Anterior cingulate cortex (tissue), 58 donors: Measurements from ENCODE around the gene SOHLH2.

Source experiments
- DNase-seq, 58 donors: peaks; one replicate each; lab custom pipeline; 2025; lab: John Stamatoyannopoulos, UW

Gene SOHLH2

DNA sequence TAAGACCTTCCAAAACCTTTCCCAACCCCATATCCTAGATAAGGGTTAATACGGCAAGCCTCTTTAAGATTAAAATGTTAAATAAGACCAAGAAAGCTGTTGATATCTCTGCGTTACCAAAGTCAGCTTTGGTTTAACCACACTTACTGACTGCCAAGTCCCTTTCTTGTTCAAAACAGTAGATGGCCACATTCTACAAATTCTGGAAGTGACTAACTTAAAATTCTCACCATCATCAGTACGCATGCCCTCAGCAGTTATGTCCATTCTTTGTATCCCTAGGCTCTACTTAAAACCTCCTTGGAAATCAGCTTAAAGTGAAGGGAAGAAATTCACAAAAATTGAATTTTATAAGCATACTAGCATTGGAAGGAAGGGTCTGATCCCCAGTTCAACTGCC, 23.6 kb downstream of the SOHLH2 start:
- DNase-seq = no peak

DNA sequence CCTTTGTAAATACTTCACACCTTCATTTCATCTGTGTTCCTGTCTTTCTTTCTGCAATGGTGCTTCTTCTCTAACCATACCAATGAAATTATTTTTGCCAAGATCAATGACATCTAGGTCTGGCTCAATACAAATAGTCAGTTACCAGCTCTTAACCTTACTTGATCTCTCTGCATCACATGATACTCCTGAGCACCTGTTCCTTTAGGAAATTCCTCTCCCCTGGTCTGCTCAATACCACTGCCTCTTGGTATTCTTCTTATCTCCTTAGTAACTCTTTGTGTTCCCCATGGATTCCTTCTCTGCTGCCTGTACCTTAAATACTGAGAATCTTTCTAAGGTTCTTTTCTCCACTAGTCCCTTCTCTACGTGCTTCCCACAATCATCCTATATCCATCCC, 25.9 kb downstream of the SOHLH2 start:
- DNase-seq = no peak

DNA sequence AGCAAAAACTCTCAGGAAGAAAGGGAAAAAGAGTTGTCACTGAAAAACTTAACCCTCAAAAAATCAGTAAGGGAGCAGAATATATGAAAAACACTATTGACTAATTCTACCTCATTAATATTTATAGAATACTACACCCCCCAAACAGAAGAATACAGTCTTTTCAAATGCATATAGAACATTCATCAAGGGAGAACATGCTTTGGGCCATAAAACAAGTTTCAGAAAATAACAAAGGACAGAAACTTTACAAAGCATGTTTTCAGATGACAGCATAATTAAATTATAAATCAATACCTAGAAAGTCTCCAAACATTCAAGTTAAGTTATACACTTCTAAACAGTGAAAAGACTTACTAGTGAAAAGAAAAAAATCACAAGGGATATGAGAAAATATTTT, 30.5 kb downstream of the SOHLH2 start:
- no peak for DNase-seq

DNA sequence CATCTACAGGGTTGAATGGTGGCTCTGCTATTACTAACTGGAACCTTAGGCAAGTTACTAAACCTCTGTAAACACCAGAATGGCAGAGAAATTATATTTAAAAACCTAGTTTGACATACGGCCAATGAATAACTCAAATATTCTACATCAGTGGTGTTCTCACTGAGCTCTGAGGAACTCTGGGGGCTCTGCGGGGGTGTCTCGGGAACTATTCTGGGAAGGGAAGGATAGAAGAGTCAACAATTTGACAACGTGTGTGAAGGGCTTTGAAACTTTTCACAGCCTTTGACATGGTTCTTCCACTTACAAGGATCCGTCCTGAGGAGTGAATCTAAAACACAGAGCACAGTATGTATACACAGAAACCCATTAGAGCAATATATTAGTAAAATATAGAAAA, 38.7 kb downstream of the SOHLH2 start:
- no peak for DNase-seq

DNA sequence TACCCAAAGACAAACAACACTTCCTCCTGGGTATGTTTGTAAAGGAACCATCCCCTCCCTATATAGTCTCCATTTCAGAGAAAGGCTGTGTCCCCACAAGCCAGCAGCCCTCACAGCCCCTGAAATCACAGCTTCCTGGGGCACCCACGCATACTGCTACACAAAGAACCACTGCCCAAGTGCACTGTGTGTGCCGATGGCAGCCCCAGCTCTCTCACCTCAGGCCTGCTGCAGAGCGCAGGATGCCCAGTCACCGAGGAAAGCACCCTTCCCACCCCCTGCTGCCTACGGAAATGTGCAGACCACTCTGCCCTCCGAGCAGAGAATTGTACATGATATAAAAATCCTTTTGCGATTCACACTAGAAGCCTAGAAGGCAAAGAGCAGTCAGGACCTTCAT, 39.4 kb downstream of the SOHLH2 start:
- DNase-seq = no peak

DNA sequence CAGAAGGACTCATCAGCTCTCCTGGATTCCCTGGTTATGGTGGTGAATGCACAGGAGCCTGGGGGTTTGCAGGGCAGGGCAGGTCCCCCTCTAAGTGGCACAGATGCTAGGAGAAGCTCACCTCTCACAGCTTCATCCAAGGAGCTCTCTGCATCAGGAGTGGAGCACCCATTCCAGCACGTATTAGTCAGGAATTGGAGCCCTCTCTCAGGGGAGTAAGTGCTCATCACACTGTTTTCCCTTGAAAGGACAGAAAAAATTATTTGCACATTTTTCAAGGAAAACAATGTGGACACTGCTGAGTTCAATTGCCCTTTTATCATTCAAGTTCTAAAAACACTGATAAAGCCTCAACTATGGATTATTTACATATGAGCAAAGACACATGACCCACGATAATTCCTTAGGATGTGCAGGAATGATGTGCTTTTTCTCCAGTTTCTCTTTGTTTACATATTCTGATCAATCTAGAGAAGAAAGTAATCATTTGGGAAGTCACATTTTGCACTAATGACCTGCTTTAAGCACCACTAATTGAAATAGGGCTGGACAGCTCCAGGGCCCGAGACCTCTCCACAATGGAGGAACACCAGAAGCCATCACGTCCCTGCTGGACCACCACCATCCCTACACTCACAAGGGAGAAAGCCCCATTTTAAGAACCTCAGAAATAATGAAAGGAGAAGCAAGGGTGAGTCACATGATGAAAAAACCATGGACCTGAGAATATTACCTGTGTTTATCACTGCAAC, 40.6 kb downstream of the SOHLH2 start:
- DNase-seq = no peak

DNA sequence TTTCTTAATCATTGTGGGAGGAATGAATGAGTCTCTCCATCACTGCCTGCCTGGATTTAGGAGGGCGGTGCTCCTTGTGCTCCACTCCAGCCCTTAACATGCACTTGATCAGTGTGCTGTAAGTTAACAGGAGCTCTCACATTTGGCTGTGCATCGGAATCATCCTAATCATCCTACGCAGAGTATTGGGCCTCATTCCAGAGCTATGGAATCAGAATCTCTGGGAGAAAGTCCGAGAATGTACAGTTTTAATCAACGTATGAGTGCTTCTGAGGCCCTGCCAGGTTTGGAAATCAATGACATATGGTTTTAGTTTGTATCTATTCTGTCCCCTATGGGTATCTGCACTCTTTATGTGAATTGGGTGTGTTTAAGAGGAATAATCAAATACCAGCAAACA, 48.3 kb downstream of the SOHLH2 start:
- DNase-seq = no peak

DNA sequence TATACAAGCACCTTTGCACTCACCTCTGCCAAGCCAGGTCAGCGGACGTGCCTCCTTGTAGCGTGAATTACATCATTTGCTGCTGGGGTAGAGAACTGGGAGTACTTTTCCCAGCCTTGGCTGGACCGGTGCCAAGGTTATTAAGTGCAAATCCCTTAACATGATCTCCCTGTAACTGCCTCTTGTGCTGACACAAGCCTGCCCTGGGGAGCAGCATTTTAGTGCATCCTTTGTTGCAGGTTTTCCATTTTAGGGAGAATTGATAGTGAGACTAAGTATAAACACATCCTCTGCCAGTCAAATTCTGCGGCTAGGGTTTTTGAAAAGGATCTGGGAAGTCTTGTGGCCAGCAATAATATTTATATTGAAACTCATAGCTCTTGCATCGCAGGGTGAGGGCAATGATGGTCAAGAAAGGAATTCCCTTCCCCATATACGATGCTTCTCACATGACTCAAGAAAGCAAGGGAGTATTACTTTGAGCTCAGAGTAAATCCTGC, 50.5 kb downstream of the SOHLH2 start:
- DNase-seq = peak in 2 of 58 donors; percentile 13 to 19

DNA sequence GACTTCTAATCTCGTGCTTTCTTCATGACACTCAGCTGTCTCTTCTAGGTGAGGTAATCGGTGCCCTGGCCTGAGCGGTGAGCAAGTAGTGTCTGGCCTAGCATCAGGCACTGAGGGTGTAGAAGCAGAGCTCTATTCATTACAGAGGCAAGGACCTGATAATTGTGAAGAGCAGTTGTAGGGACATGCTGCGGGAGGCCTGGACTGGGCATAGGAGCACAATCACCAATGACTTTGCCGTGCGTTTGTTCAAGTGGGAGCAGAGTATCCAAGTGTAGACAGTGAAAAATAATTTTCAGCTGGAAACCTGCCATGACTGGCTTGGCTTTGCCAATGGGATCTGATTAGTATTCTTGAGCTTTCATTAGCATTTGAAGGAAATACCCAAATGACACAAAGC, 51.1 kb downstream of the SOHLH2 start:
- DNase-seq = peak in 2 of 58 donors; percentile 5 to 13

DNA sequence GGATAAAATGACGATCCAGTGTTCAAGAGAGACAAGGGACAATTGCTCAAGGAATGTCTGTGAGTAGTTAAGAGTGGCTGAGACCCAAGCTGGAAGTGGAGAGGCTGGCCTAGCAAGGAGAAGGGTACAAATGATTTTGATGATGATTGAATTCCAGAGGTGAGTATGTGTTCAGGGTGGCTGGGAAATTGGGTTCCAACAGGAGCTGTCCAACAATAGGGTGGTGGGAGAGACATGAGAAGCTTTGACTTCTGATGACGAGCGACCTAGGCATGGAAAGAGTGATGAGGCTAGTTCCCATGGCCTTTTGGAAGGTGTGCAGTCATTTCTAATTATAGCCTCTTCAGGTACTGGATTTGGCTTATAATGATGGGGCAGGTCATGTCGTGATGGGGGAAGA, 54.1 kb downstream of the SOHLH2 start:
- no peak for DNase-seq

DNA sequence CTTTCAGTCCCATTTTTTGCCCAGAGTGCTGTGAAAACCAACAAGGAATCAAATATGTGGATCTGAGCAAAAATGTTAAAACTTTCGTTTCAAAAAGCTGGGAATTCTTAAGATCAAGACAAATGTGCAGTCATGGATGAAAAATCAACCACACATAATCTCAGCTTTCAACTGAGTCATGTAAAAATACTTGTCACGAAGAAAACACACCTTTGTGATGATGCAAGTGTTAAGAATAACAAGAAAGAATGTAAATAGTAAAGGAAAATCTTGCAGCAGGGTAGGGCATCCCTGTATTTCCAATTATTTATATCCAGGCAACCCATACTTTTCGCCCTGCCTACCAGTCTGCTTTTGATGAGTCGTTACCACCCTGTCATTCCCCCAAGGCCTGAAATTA, 55.7 kb downstream of the SOHLH2 start:
- no peak for DNase-seq

DNA sequence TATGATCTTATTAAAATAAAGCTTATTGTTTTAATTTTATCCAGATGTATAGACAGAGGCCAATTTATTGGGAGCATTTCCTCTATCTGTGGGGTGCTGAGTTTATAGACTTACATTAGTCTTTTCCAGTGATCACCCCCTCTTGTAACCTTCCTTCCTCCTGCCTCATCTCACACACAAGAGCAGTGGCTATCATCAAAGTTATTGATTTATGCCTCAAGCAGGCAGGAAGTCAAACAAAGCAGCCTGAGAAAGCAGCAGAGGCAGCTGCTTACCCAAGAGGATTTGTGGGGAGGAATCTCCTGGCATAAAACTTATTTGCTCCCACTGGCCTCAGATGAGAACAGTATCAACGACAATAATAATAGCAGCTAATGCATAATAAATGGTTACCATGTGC, 56.9 kb downstream of the SOHLH2 start:
- no peak for DNase-seq

DNA sequence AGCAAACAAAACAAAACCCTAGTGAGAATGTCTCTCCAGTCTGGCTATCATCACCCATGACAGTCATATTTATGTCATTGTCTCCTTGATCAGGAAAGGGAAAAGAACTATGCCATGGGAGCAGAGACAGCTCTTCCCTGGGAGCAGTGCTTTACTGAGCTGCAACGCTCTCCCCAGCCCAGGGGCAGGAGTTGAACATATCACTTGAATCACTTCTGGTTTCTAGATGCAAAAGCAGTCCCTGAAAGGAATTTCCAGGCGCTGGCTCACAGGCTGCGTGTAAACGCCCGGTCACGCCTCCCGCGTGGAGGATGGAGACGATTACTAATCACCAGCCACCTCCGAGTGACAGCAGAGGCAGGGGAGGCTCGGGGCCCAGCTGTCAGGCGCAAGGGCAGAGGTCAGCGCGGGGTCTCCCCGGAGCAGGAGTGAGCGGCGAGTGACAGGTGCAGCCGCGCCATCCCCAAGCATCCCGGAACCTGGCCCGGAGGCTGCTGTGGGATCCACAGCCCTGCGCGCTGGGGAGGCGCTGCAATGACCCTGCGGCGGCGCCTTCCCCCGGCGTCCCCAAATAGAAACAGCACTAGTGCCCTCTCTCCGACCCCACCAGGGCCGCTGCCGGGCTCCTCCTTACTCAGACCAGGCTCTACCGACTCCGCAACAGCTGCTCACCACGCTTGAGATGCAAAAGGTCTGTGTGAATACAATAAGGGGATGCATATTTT, 59.6 kb downstream of the SOHLH2 start:
- peak in 19 of 58 donors; percentile 1 to 56 (median 22) for DNase-seq

DNA sequence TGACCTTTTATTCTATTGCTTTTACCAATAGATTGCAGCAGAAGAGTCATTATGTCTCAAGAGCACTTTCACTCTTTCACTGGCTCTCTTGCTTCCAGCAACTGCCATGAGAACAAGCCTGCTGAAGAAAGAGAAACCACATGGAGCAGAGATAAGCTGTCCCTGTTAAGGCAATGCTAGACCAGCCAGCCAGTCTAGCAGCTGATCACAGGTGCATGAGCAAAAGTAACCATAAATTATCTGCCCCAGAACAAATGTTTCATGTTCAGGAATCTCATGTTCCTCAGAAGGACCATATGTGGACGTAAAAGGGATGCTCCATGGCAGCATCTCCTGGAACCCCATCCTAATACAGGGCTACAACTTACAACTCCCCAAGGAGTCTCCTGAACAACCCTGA, 62.8 kb downstream of the SOHLH2 start:
- no peak for DNase-seq

DNA sequence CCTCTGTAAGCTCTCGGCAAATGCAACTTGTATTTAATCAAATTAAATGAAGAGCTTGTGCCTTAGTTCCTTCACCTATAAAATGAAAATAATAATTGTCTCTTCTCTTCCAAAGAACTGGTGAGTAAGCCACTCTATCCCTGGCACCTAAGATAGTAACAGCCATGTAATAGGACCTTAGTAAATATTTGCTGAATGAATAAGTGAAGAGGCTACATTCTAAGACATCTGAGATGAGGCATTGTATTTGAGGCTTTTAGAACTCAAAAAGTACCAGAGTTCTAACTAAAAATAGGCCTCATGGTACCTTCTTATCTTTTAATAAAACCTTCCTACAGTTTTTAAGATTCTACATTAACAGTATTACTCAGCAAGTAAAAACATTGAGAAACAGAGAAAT, 65.9 kb downstream of the SOHLH2 start:
- DNase-seq = no peak

DNA sequence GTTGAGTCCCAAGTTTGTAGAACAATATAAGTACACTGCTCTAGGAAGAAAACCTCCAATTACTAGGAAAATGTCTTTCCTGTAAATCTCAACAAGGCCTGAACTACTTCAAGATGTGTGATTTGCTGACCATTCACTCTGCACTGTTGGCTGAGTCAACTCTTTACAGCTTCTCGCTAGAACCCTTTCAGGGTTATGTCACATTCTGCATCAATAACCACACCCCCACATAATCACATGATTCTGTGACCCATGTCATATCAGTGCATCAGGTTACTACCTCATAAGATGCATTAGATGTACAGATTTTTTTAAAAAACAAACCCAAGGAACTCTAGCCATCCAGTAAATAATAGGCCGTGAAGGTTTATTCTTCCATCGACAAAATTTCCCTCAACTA, 67.0 kb downstream of the SOHLH2 start:
- DNase-seq = no peak

DNA sequence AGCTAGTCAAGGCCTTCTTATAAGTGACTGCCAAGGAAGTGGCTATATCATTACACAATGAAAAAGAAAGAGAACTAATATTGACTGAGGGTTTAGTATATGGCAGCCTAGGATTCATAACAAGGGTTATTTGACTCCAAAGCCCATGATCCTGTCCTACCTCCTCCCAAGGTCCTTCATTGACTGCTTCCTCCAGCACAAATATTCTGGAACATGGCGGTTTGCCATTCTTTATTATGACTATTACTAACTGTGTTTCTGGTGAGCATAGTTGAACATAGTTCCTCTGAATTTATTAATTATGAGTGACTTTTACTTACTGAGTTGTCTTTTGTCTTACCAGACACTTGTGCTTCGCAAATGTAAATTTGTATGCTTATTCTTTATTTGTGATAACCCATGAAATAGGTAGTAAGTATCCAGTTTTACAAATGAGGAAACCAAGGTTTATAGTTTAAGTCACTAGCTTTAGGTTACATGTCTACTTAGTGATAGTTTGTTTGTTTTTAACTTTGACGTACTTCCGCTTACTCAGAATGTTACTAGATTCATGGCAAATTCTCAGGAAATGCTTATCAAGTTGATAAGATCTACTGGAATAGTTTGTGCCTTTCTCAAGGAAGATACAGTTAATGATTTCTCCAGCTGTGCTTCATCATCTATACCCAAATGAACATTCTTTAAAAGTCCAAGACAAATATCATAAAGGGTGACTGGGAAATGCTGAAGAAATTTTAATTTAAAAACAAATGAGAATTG, 67.7 kb downstream of the SOHLH2 start:
- no peak for DNase-seq

DNA sequence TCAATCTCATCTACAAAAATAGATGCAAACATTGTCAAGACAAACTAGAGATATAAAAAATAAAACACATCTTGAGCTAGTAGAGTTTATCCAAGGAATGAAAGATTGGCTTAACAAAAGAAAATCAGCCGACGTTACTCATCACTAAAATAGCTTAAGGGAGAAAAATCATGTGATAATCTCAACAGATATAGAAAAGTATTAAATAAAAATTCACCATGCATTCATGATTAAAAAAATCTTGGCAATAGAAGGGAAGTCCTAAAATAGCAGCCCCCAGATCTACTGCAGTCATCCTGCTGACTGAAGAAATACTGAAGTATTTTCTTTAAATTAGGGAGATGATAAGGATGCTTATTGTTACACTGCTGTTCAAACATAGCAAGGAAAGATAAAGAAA, 70.6 kb downstream of the SOHLH2 start:
- DNase-seq = no peak

DNA sequence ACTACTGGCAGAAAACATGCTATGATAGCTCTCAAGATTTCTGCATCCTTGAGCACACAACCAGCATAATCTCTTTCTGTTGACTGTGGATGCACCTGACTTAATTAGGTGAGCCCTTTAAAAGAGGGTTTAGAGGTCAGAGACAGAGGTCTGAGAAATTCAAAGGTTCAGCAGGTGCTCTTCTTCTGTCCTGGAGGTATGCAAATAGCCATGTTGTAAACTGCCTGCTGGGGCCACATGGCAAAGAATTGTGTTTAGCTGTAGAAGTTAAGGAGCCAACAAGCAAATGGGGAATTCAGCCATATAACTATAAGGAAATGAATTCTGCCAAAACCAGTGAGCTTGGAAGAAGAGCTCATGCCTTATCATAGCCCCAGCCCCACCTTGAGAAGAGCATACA, 71.6 kb downstream of the SOHLH2 start:
- no peak for DNase-seq

DNA sequence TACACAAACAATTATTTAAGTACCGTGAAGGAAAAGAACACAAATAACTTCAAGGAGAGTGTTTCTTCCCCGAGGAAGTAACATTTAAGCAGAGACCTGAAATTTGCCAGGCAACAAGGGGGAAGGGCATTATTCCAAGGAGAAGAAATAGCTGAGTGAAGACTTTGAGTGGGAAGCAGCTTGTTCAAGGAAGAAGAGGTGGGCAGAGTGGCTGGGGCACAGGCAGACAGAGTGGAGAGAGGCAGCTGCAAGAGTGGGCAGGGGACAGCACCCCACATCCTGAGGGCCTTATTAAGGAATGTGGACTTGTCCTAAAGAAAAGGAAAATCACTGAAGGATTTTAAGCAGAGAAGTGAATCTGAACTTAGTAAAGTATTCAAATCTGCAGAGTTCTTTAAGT, 78.5 kb downstream of the SOHLH2 start:
- DNase-seq = no peak

DNA sequence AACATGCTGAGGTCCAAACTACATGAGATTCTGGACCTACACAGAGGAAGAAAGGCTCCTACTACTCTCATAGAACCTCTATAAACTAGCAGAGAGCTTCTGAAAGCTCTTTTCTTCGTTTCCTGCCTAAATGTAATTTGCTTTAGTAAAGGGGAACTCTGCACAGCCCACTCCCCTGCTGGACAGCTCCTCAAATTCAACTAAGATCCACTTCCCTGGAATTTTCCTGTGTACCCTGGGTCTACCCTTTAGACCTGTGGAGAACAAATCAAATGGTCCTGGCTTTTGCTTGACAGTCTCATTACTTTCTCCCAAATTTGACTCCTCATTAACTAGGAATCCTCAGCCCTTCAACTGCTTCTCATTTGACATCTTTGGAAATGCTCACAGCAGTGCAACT, 79.7 kb downstream of the SOHLH2 start:
- no peak for DNase-seq
